ENCODE data around the gene SLC35F6. TPM values are rescaled to one million over a fixed set of nuclear protein-coding genes. Genes with fewer than 3 reads are reported as not detected.

SLC35F6 gene
- total RNA-seq, 1 experiment from 2014 or later: 67.3 TPM

- Histone ChIP-seq H3K36me3 (ENCODE audit: control insufficient read depth, insufficient read depth, low read length) (peaks cover 6% of the 10 kb centered on the region; the same call in 1 of the 2 replicates), H3K4me1 (ENCODE audit: control insufficient read depth, insufficient read depth, low read length) (no peaks in the 10 kb centered on the region), H3K27me3 (ENCODE audit: control insufficient read depth, insufficient read depth, low read length) (no peaks in the 10 kb centered on the region), H3K27ac (ENCODE audit: low read length) (no peak overlapping the region), H3K9me3 (ENCODE audit: control insufficient read depth, insufficient read depth, low read depth, low read length) (no peaks in the 10 kb centered on the region), H3K4me3 (ENCODE audit: low read depth in 2 of 2, low read length in 2 of 2) (no peak overlapping the region)
- in situ Hi-C loops (cut with HindIII; ENCODE audit: low pct_unique_long_range_greater_than_20kb, low sequenced_read_pairs) (no loop called here), intact Hi-C loops (cut with micrococcal nuclease; ENCODE audit: unreplicated experiment) (no loop called here)
- ChIA-PET CTCF (no interaction called here), POLR2A (interaction anchor here (0.6 kb wide), 1 partner anchor 1145 kb away, joined by 3 read pairs; no protein-coding TSS in a partner anchor)
- TF ChIP-seq SIN3A (IDR thresholded peaks at IDR 0.05; ENCODE audit: borderline replicate concordance, insufficient read depth, low read depth, low read length): no peak
- no peak for TF ChIP-seq REST (IDR thresholded peaks at IDR 0.05; ENCODE audit: insufficient read depth in 1 of 2, low read depth in 2 of 2, low read length in 1 of 2)
- TF ChIP-seq CTCF (IDR thresholded peaks at IDR 0.05): no peak
- TF ChIP-seq TCF7L2 (IDR thresholded peaks at IDR 0.05; ENCODE audit: low read depth, low read length): no peak
- TF ChIP-seq POLR2AphosphoS5 (IDR thresholded peaks at IDR 0.05; ENCODE audit: low read depth, low read length): no peak
- no TSS peak for BruUV-seq (replicated peaks)
- ATAC-seq: no peak
- DNase-seq (ENCODE audit: low read depth, low spot score): no peak
These were observed 37.2 kb downstream of the SLC35F6 start for GRCh38 chr2:26801328-26801727.

GRCh38 chr2:26801796-26802195 is 37.7 kb downstream of the SLC35F6 start:
- Histone ChIP-seq H3K36me3 (ENCODE audit: control insufficient read depth, insufficient read depth, low read length) (peaks cover 5% of the 10 kb centered on the region; the same call in 1 of the 2 replicates), H3K4me1 (ENCODE audit: control insufficient read depth, insufficient read depth, low read length) (no peaks in the 10 kb centered on the region), H3K4me3 (ENCODE audit: low read depth in 2 of 2, low read length in 2 of 2) (no peak overlapping the region), H3K27me3 (ENCODE audit: control insufficient read depth, insufficient read depth, low read length) (no peaks in the 10 kb centered on the region), H3K27ac (ENCODE audit: low read length) (no peak overlapping the region), H3K9me3 (ENCODE audit: control insufficient read depth, insufficient read depth, low read depth, low read length) (no peaks in the 10 kb centered on the region)
- intact Hi-C loops (cut with micrococcal nuclease; ENCODE audit: unreplicated experiment): no loop called here
- BruUV-seq (replicated peaks): no TSS peak
- ChIA-PET CTCF (no interaction called here), POLR2A (interaction anchor here (0.6 to 0.7 kb wide), 2 partner anchors 84 to 1144 kb away, joined by 3 to 10 read pairs; no protein-coding TSS in a partner anchor)
- TF ChIP-seq TCF7L2 (IDR thresholded peaks at IDR 0.05; ENCODE audit: low read depth, low read length) (no peak), POLR2AphosphoS5 (IDR thresholded peaks at IDR 0.05; ENCODE audit: low read depth, low read length) (no peak), CTCF (IDR thresholded peaks at IDR 0.05) (no peak), SIN3A (IDR thresholded peaks at IDR 0.05; ENCODE audit: borderline replicate concordance, insufficient read depth, low read depth, low read length) (no peak), REST (IDR thresholded peaks at IDR 0.05; ENCODE audit: insufficient read depth in 1 of 2, low read depth in 2 of 2, low read length in 1 of 2) (no peak)
- no peak for DNase-seq (ENCODE audit: low read depth, low spot score)
- ATAC-seq: no peak
- in situ Hi-C loops (cut with HindIII; ENCODE audit: low pct_unique_long_range_greater_than_20kb, low sequenced_read_pairs): no loop called here
